ENCODE results near the gene PRDX5. TPM values are rescaled to one million over a fixed set of nuclear protein-coding genes. Genes with fewer than 3 reads are reported as not detected.
A peak's percentile ranks its signal among the peaks of the same experiment; 100 is the strongest.

The PRDX5 gene
- total and polyA plus RNA-seq, 9 of the 15 experiments (the other 6 are each of a cell fraction or from before 2014, with no cell fraction given), result 40.8 to 327 (median 204) TPM

DNA sequence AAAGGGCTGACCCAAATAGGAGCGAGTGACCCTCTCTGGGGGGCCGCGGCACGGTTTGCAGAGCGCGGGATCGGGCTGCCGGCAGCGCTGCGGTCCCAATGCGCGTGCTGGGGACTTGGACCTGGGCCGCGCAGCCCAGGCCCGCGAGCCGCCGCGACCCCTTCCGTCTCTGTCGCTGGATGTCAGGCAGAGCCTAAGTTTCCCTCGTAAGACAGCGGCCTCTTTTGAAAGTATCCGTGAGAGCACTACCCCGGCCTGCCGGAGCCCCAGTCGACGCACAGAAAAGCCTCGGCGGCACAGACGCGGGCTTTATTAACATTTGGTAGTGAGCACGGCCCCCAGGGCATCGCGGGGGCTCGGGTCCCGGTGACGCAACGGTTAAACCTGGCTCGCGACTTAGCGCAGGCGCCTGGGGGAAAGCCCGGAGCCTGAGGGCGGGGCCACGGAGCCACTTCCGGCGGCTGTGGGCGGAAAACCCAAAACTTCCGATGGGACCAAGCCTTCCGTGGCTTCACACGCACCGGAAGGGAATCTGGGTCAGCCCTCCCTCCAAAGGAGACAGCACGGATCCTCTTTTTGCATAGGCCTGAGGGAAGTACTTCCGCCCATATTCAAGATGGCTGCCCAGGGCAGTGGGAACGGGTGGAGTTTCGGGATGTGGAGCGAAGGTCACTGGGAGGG lies 48.2 kb upstream of the PRDX5 start (continued):
- TF ChIP-seq, protein P1, sequence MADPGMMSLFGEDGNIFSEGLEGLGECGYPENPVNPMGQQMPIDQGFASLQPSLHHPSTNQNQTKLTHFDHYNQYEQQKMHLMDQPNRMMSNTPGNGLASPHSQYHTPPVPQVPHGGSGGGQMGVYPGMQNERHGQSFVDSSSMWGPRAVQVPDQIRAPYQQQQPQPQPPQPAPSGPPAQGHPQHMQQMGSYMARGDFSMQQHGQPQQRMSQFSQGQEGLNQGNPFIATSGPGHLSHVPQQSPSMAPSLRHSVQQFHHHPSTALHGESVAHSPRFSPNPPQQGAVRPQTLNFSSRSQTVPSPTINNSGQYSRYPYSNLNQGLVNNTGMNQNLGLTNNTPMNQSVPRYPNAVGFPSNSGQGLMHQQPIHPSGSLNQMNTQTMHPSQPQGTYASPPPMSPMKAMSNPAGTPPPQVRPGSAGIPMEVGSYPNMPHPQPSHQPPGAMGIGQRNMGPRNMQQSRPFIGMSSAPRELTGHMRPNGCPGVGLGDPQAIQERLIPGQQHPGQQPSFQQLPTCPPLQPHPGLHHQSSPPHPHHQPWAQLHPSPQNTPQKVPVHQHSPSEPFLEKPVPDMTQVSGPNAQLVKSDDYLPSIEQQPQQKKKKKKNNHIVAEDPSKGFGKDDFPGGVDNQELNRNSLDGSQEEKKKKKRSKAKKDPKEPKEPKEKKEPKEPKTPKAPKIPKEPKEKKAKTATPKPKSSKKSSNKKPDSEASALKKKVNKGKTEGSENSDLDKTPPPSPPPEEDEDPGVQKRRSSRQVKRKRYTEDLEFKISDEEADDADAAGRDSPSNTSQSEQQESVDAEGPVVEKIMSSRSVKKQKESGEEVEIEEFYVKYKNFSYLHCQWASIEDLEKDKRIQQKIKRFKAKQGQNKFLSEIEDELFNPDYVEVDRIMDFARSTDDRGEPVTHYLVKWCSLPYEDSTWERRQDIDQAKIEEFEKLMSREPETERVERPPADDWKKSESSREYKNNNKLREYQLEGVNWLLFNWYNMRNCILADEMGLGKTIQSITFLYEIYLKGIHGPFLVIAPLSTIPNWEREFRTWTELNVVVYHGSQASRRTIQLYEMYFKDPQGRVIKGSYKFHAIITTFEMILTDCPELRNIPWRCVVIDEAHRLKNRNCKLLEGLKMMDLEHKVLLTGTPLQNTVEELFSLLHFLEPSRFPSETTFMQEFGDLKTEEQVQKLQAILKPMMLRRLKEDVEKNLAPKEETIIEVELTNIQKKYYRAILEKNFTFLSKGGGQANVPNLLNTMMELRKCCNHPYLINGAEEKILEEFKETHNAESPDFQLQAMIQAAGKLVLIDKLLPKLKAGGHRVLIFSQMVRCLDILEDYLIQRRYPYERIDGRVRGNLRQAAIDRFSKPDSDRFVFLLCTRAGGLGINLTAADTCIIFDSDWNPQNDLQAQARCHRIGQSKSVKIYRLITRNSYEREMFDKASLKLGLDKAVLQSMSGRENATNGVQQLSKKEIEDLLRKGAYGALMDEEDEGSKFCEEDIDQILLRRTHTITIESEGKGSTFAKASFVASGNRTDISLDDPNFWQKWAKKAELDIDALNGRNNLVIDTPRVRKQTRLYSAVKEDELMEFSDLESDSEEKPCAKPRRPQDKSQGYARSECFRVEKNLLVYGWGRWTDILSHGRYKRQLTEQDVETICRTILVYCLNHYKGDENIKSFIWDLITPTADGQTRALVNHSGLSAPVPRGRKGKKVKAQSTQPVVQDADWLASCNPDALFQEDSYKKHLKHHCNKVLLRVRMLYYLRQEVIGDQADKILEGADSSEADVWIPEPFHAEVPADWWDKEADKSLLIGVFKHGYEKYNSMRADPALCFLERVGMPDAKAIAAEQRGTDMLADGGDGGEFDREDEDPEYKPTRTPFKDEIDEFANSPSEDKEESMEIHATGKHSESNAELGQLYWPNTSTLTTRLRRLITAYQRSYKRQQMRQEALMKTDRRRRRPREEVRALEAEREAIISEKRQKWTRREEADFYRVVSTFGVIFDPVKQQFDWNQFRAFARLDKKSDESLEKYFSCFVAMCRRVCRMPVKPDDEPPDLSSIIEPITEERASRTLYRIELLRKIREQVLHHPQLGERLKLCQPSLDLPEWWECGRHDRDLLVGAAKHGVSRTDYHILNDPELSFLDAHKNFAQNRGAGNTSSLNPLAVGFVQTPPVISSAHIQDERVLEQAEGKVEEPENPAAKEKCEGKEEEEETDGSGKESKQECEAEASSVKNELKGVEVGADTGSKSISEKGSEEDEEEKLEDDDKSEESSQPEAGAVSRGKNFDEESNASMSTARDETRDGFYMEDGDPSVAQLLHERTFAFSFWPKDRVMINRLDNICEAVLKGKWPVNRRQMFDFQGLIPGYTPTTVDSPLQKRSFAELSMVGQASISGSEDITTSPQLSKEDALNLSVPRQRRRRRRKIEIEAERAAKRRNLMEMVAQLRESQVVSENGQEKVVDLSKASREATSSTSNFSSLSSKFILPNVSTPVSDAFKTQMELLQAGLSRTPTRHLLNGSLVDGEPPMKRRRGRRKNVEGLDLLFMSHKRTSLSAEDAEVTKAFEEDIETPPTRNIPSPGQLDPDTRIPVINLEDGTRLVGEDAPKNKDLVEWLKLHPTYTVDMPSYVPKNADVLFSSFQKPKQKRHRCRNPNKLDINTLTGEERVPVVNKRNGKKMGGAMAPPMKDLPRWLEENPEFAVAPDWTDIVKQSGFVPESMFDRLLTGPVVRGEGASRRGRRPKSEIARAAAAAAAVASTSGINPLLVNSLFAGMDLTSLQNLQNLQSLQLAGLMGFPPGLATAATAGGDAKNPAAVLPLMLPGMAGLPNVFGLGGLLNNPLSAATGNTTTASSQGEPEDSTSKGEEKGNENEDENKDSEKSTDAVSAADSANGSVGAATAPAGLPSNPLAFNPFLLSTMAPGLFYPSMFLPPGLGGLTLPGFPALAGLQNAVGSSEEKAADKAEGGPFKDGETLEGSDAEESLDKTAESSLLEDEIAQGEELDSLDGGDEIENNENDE (IDR thresholded peaks at IDR 0.05; ENCODE audit: low read depth, low read length), result no peak
- TF ChIP-seq CBX1 (IDR thresholded peaks at IDR 0.05; ENCODE audit: low read depth) (peak; percentile 81; the same call in 1 of the 2 replicates), CSDE1 (IDR thresholded peaks at IDR 0.05) (no peak), CHD4 (IDR thresholded peaks at IDR 0.05; ENCODE audit: insufficient read depth, insufficient replicate concordance, low read depth, low read length, poor library complexity, severe bottlenecking) (peak; percentile 7), BRD4 (IDR thresholded peaks at IDR 0.05) (no peak; the same call in 1 of the 2 replicates)
- TF ChIP-seq, protein P2, sequence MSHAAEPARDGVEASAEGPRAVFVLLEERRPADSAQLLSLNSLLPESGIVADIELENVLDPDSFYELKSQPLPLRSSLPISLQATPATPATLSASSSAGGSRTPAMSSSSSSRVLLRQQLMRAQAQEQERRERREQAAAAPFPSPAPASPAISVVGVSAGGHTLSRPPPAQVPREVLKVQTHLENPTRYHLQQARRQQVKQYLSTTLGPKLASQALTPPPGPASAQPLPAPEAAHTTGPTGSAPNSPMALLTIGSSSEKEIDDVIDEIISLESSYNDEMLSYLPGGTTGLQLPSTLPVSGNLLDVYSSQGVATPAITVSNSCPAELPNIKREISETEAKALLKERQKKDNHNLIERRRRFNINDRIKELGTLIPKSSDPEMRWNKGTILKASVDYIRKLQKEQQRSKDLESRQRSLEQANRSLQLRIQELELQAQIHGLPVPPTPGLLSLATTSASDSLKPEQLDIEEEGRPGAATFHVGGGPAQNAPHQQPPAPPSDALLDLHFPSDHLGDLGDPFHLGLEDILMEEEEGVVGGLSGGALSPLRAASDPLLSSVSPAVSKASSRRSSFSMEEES (CRISPR knock-in tag; IDR thresholded peaks at IDR 0.05), result peak; percentile 35; the same call in 1 of the 2 replicates
- TF ChIP-seq, protein P3, sequence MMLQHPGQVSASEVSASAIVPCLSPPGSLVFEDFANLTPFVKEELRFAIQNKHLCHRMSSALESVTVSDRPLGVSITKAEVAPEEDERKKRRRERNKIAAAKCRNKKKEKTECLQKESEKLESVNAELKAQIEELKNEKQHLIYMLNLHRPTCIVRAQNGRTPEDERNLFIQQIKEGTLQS (IDR thresholded peaks at IDR 0.05), result peak; percentile 99
- TF ChIP-seq, protein P3 (CRISPR knock-in tag; conservative IDR thresholded peaks at IDR 0.05), result peak; percentile 97
